HG03064 (cell line): Measurements from ENCODE around the gene USP9X.
"Not testable (repeated sequence)": the region's sequence is repeated elsewhere in the genome, so short reads cannot be mapped to it uniquely, and the experiment has no call there.

Experiments used
- ATAC-seq: cut with Tn5 transposase; IDR thresholded peaks from one replicate; pipeline ENCODE4 v1.9.1; 2021; ENCODE audit warnings: low read depth; ENCODE audit not compliant: unreplicated experiment

The USP9X gene

DNA sequence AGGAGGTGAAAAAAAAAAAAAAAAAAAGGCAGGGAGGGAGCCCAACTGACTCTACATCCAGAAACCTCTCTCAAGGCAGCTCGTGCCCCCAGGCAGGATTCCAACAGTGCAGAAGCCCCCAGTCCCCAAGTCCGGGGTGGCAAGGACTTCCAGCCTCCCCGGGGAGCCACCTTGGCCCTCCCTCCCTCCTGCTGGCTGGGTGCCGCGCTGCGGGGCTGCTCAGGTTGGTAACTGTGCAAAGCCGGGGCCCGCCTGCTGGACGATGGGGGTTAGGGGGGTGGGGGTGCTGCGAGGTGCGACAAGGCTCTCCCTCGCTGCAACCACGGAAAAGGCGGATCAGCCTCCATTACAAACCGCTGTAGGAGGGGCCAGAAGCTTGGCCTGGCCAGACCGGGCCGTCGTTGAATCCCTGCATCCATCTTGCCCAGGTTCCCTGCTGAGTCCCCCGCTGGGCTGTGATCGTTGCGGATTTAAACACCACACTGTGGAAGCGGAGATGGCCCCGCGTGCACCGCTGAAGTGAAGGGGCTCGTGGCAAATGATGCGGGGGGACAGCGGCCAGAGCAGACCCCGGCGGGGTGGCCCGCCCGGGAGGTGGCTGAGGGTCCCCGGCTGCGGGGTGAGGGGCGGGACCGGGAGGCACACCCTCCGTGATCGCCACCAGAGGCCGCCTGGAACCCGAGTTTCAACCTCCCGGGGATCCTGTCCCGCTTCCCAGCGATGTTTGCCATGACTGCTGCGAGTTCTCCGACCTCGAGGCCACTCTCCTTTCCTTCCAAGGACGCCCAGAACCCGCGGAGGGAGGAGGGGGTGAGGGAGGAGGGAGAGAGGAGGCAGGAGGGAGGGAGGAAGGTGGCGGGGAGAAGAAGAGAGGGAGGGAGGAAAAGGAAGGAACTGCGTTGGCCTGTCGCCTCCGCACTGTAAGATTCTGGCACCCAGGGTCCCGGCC, 190.7 kb downstream of the USP9X start:
- peak; percentile 68 for ATAC-seq

DNA sequence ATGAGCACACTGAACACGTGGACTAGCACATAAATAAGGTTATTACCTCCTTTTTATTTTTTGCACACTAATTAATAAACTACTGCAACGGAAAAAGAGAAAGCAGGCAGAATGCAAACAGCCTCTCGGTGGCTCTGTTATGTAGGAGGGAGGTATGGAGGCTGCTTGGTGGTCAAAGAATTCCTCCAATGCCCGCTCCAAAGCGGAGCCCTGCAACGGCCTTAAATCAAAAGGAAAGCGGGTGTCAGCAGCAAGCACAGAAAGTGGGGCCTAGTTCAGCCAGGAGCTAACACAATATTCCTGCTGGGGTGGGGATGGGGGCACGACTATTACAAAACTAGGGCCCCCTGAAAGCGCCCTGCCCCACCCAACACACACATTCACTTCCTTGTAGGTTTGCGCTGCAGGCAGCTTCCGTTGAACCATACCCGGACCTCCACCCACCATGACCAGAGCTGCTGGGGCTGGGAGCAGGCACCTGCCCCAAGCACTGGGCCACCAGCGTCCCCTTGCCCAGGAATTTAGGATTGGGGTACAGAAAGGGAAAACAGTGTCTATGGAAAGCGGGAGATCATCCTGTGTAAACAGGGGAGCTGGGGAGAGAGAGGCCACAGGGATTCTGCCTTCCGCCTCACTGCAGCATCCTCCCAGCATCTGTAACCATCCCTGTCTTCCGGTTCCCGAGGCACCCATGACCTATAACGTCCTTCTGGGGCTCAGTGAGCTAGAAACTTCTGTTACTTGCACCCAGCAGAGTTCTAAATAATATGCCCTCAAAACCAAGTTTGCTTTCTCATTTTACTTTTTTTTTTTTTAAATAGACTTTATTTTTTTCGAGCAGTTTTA, 191.6 kb downstream of the USP9X start:
- ATAC-seq = no peak

DNA sequence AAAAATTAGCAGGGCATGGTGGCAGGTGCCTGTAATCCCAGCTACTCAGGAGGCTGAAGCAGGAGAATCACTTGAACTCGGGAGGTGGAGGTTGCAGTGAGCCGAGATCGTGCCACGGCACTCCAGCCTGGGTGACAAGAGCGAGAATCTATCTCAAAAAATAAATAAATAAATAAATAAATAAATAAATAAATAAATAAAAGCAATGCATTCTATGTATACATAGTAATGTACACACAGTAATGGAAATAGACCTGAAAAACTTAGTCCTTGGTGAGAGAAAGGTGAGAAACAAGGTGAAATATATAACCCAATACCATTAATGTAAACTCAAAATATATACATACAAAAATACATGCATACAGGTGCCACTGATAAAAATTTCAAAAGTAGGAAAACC, 197.1 kb downstream of the USP9X start:
- ATAC-seq = not testable (repeated sequence)

DNA sequence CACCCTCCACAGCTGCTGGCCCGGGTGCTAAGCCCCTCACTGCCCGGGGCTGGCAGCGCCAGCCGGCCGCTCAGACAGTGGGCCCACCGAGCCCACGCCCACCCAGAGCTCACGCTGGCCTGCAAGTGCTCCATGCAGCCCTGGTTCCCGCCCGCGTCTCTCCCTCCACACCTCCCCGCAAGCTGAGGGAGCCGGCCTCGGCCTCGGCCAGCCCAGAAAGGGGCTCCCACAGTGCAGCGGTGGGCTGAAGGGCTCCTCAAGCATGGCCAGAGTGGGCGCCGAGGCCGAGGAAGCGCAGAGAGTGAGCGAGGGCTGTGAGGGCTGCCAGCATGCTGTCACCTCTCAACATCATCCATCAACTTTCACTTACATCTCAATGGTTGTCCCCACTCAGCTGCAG, 200.7 kb downstream of the USP9X start:
- not testable (repeated sequence) for ATAC-seq
